GM19372 (cell line): ENCODE measurements around the gene COPS2.
"Not testable (repeated sequence)": the region's sequence is repeated elsewhere in the genome, so short reads cannot be mapped to it uniquely, and the experiment has no call there.

Source experiments
- ATAC-seq: cut with Tn5 transposase; IDR thresholded peaks from one replicate; pipeline ENCODE4 v1.9.1; 2021; ENCODE audit warnings: mild to moderate bottlenecking, low read depth, moderate library complexity; ENCODE audit not compliant: unreplicated experiment

The COPS2 gene

DNA sequence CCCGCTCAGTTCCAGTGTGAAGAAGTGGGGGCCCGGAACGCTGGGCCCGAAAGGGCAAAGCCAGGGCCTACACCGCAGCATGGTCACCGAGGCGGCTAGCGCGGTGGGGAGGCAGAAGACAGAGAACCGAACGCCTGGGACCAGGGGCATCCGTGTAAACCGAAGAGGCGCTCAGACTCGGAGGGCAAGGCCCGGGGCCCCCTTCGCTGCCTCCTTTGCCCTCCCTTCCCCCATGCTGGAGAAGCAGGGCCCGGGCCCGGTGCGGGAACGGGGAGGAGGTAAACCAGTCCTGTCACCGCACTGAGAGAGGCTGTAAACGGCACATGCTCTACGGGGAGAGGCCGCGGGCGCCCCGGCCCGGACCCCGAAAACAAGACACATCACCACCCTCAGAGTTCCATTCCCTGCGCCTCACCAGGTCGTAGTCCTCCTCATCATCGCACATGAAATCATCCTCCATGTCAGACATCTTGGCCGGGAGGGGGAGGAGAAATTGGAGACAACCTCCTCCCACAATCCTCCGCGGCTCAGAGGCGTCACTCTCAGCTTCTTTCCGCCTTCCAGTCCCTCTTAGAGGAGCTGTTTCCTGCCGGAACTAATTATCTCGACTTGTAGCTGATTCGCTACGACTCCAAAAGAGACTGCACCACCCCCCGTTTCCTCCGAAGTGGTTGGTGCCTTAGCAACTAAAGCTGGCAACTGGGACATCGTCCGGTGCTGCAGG lies at the start of gene COPS2:
Gene COPS2 (minus strand): TSS at position 490 of the 724 bp plus-strand sequence. CDS start 21 bp downstream, at position 469.
- ATAC-seq: peak; percentile 94

GRCh38 chr15:49200347-49200746 lies 44.9 kb upstream of the COPS2 start:
- ATAC-seq: no peak

DNA sequence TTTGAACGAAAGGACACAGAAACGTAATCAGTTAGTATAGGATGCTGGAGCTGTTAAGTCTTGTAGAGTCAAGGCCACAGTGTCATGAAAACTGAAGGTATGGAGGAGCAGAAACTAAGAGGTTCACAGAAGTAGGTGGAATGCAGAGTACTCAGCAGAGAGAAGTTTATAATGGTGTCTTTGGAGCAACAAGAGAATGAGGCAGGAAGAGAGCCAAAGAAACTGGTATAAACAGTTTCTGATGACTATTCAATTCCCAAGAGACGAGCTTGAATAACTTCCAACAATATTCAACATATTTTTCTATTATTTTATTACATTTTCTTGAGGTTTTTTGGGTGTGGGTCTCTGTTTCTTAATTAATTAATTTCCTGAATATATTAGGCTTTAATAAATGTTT lies 44.3 kb upstream of the COPS2 start:
- ATAC-seq: no peak

- no peak for ATAC-seq
These were observed 41.5 kb upstream of the COPS2 start for GRCh38 chr15:49196856-49197255.

GRCh38 chr15:49191892-49192291 lies 36.5 kb upstream of the COPS2 start:
- ATAC-seq: no peak

DNA sequence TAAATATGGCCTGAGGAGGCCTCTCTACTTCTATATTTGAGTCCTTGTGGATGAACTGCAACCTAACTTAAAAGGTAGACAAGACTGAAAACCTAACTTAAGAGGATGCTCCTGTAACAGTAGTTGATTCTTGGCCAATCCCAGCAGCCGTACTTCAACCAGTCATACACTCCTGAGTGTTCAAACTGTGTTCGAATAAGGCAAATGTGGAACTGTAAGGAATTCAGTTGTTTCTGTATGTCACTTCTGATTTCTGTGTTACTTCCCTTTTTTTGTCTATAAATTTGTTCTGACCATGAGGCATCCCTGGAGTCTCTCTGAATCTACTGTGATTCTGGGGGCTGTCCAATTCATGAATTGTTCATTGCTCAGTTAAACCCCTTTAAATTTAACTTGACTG lies 35.2 kb upstream of the COPS2 start:
- ATAC-seq: no peak

DNA sequence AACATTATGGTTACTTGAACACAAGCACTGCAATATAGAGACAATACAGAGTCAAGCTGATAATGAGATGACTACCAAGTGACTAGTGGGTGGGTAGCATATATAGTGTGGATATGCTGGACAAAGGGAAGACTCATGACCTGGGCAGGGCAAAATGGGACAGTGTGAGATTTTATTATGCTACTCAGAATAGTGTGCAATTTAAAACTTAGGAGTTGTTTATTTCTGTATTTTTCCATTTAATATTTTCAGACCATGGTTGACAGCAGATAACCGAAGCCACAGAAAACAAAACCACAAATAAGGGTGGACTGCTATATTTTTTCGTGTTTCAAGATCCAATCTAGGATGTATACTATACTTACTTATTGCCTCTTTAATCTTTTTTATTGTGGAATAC lies 34.2 kb upstream of the COPS2 start:
- no peak for ATAC-seq

GRCh38 chr15:49188933-49189332 lies 33.5 kb upstream of the COPS2 start:
- no peak for ATAC-seq

GRCh38 chr15:49187549-49188245 lies 32.3 kb upstream of the COPS2 start:
- ATAC-seq: no peak

DNA sequence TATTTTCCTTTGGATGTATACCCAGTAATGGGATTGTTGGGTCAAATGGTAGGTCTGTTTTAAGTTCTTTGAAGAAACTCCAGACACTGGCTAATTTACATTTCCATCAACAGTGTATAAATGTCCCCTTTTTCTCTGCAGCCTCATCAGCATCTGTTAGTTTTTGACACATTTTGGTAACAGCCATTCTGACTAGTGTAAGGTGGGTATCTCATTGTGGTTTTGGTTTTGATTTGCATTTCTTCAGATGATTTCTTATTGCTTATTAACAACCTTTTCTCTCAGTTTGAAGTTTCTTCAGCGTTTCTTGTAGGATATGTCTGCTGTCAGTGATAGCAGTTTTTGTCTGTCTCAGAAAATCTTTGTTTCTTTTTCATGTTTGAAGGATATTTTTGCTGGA lies 30.1 kb upstream of the COPS2 start:
- no peak for ATAC-seq

GRCh38 chr15:49183741-49184140 lies 28.3 kb upstream of the COPS2 start:
- not testable (repeated sequence) for ATAC-seq

GRCh38 chr15:49182128-49182527 lies 26.7 kb upstream of the COPS2 start:
- ATAC-seq: no peak

DNA sequence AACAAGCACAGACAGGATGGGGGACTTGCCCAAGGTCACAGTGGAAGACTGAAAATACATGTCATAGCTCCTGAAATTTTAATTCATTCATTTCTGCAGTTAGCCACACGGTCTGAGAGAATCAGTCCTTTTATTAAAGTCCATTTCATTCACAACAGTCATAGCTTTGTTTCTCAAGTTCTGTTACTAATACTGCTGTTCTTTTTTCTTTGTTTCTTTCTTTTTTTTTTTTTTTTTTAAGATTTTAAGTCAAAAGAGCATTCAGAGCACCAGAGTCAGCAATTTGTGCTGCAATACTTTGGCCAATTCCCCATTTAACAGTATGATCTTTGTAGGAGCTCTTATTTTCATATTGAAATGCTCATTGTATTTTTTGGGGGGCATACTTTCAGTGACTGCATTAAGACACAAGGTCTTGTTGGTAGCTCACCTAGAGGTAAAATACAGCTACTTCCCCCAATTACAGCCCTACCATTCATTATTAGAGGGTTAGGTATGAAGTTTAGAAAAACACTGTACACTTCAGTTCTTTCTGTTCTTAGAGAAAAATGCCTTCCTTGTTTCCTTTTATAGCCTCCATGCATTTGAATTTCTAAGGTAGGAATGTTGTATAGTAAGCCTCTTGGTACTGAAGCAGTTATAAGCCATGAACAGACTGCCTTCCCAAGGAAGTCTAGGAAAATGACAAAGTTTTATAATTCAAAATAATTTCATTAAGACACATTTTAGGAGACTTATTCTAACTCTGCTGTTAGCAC lies 24.2 kb upstream of the COPS2 start:
- no peak for ATAC-seq

- no peak for ATAC-seq
These were observed 23.1 kb upstream of the COPS2 start for GRCh38 chr15:49178497-49178896.

DNA sequence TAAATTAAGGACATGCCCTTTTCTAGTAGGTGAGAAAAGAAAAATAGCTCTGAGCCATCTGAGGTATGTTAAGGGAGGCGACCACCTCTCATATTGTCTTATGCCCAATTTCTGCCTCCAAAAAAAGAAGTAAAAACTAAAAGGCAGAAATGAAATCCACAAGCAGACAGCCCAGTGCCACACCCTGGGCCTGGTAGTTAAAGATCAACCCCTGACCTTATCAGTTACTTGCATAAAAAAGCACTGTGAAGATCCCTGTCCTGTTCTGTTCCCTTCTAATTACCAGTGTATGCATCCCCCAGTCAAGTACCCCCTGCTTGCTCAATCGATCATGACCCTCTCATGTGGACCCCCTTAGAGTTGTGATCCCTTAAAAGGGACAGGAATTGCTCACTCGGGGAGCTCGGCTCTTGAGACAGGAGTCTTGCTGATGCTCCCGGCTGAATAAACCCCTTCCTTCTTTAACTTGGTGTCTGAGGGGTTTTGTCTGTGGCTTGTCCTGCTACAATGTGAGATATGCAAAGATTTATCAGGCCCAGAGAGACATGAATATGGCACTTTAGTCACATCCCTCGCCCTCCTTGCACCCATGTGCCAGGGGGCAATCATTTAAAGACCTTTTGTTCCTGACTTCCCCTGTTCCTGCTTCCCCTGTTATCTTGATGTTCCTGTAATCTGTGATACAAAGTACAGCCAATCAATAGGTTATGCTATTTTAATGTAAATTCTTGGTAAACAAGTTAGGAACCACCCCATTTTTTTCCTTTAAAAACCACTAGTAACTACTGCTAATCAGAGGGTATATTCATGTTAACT lies 20.4 kb upstream of the COPS2 start:
- ATAC-seq: not testable (repeated sequence)

GRCh38 chr15:49174902-49175301 lies 19.5 kb upstream of the COPS2 start:
- ATAC-seq: no peak

DNA sequence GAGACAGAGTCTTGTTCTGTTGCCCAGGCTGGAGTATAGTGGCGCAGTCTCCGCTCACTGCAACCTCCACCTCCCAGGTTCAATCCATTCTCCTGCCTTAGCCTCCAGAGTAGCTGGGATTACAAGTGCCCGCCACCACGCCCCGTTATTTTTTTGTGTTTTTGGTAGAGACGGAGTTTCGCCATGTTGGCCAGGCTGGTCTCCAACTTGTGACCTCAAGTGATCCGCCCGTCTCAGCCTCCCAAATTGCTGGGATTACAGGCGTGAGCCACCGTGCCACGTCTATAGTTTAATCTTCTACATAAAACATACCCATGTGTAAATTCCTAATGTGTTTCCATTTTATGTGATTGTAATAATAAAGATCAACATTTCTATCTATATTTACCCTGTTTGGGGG lies 16.4 kb upstream of the COPS2 start:
- ATAC-seq: no peak

GRCh38 chr15:49169880-49170597 lies 14.6 kb upstream of the COPS2 start, which contains the start of gene GALK2:
Gene GALK2, plus strand, starts transcription at chr15:49170247. Its CDS starts 76 bp downstream, at chr15:49170323.
- peak; percentile 89 for ATAC-seq

- no peak for ATAC-seq
These were observed 12.6 kb upstream of the COPS2 start for GRCh38 chr15:49168016-49168415.

- no peak for ATAC-seq
These were observed 9.5 kb upstream of the COPS2 start for GRCh38 chr15:49164865-49165264.
